Testis (tissue), 3 donors: ENCODE data around the gene DNAH17. TPM values are rescaled to one million over a fixed set of nuclear protein-coding genes. Genes with fewer than 3 reads are reported as not detected.

Experiments used
- DNase-seq: peaks from one replicate; pipeline ENCODE4 v3.0.0-alpha.2; 2019
- H3K27ac ChIP-seq, 2 donors: fragments of 200-600 bp; sonication (generic); one replicate each; pipeline ENCODE4 v1.5.1; 2019
- H3K27me3 ChIP-seq: fragments of 200-600 bp; sonication (generic); one replicate; pipeline ENCODE4 v1.5.1; 2019
- H3K36me3 ChIP-seq: fragments of 200-600 bp; sonication (generic); one replicate; pipeline ENCODE4 v1.5.1; 2017; ENCODE audit warnings: low read depth; ENCODE audit errors: missing control alignments
- H3K4me1 ChIP-seq: fragments of 200-600 bp; sonication (generic); one replicate; pipeline ENCODE4 v1.5.1; 2019
- H3K4me3 ChIP-seq, 2 donors: fragments of 200-600 bp; sonication (generic); one replicate each; pipeline ENCODE4 v1.5.1; 2017 to 2019
- H3K9me3 ChIP-seq: fragments of 200-600 bp; sonication (generic); one replicate; pipeline ENCODE4 v1.5.1; 2017
- CTCF ChIP-seq, 3 experiments: fragments of 450-650 bp in 2 of 3; fragments of 200-600 bp in 1 of 3; sonication (generic) in 1 of 3; IDR thresholded peaks; one replicate each; pipeline ENCODE4 v1.5.1; 2016 to 2019; ENCODE audit warnings: antibody characterized with exemption in 3 of 3, mild to moderate bottlenecking in 2 of 3, moderate library complexity in 1 of 3
- POLR2A ChIP-seq: fragments of 450-650 bp; IDR thresholded peaks from one replicate; pipeline ENCODE4 v1.6.1; 2017; ENCODE audit warnings: antibody characterized with exemption, mild to moderate bottlenecking, moderate library complexity
- WGBS, 2 donors: methylation state at CpG; one replicate each; pipeline ENCODE4 v1.1.5; 2018; 5-methylcytosine and 5-hydroxymethylcytosine counted together
- intact Hi-C: fragments of 100-400 bp; cut with DNase I; formaldehyde crosslinking; loops from one replicate; pipeline ENCODE4 v1.15.1; 2023; ENCODE audit warnings: low total_unique reads
- polyA plus RNA-seq: library from polyadenylated mRNA; stranded (reverse); fragments of 350-450 nt; fragmentation: Illumina TruSeq; extraction: RNeasy Lipid Tissue Mini Kit (QIAGEN cat#74804); gene quantifications from one replicate; pipeline ENCODE4 v1.2.3, GENCODE V29; 2014; ENCODE audit warnings: low read depth, low replicate concordance; ENCODE audit not compliant: insufficient read depth
- total RNA-seq, 2 donors: library from RNA; depleted of rRNA; stranded (reverse); fragments of >200 nt; gene quantifications; one replicate each; pipeline ENCODE4 v1.2.3, GENCODE V29; 2016

DNAH17 gene
- total and polyA plus RNA-seq, 3 donors from 2014 or later = 38.5 to 93.1 (median 57.6) TPM

- Histone ChIP-seq H3K9me3 (no peaks in the 10 kb centered on the region), H3K36me3 (no peaks in the 10 kb centered on the region)
Measured at GRCh38 chr17:78423961-78424675, 153.1 kb downstream of the DNAH17 start.

GRCh38 chr17:78422872-78423588 lies 154.2 kb downstream of the DNAH17 start:
- Histone ChIP-seq H3K9me3 (no peaks in the 10 kb centered on the region), H3K27ac (no peak overlapping the region), H3K4me3 (no peak overlapping the region), H3K36me3 (no peaks in the 10 kb centered on the region), H3K27me3 (no peaks in the 10 kb centered on the region), H3K4me1 (no peaks in the 10 kb centered on the region)
- 79 to 85% methylated on average over 16 to 20 of the region's 20 CpGs for WGBS, 2 donors
- TF ChIP-seq CTCF (IDR thresholded peaks at IDR 0.05) = no peak
- no peak for TF ChIP-seq POLR2A
- DNase-seq = no peak
- intact Hi-C loops = no loop called here

More at GRCh38 chr17:78423961-78424675, 153.1 kb downstream of the DNAH17 start:
- H3K4me1 ChIP-seq = no peaks in the 10 kb centered on the region
- TF ChIP-seq CTCF (IDR thresholded peaks at IDR 0.05) (no peak), POLR2A (no peak)
- H3K27ac ChIP-seq = no peak overlapping the region
- DNase-seq = no peak
- no peak overlapping the region for H3K4me3 ChIP-seq
- WGBS, 2 donors = 59 to 87% methylated on average over 8 to 18 of the region's 18 CpGs
- H3K27me3 ChIP-seq = no peaks in the 10 kb centered on the region
- intact Hi-C loops = no loop called here

GRCh38 chr17:78422267-78422605 lies 155.0 kb downstream of the DNAH17 start:
- peaks cover 4% of the 10 kb centered on the region for H3K4me1 ChIP-seq
- DNase-seq = no peak
- 76 to 87% methylated on average over 8 of the region's 8 CpGs for whole genome bisulfite sequencing, 2 donors
- no peak overlapping the region for H3K27ac ChIP-seq
- intact Hi-C loops = no loop called here
- no peaks in the 10 kb centered on the region for H3K27me3 ChIP-seq
- H3K36me3 ChIP-seq = no peaks in the 10 kb centered on the region
- no peak overlapping the region for H3K4me3 ChIP-seq
- H3K9me3 ChIP-seq = no peaks in the 10 kb centered on the region
- TF ChIP-seq CTCF (IDR thresholded peaks at IDR 0.05) (no peak), POLR2A (no peak)

- TF ChIP-seq CTCF (IDR thresholded peaks at IDR 0.05) (peak; percentile 83 to 92 (median 91)), POLR2A (no peak)
- intact Hi-C loops = no loop called here
- Histone ChIP-seq H3K27me3 (no peaks in the 10 kb centered on the region), H3K27ac (no peak overlapping the region), H3K9me3 (no peaks in the 10 kb centered on the region), H3K4me1 (peaks cover 9% of the 10 kb centered on the region), H3K36me3 (no peaks in the 10 kb centered on the region), H3K4me3 (no peak overlapping the region)
- peak; percentile 79 for DNase-seq
- WGBS, 2 donors = 64 to 85% methylated on average over 23 to 24 of the region's 24 CpGs
Measured at GRCh38 chr17:78421534-78422266, 155.5 kb downstream of the DNAH17 start.
